Stimulated activated CD4-positive, alpha-beta T cell treated with anti-CD3 and anti-CD28 coated beads, Interleukin-1b, Interleukin-23, amount 100 ng/mL, for 1 hour (primary cell): Measurements from ENCODE around the gene TAL2.
"Not testable (repeated sequence)": the region's sequence is repeated elsewhere in the genome, so short reads cannot be mapped to it uniquely, and the experiment has no call there.

Experiments
- DNase-seq, 2 donors: peaks; one replicate each; pipeline ENCODE4 v3.0.0-alpha.2; 2020; ENCODE audit warnings: low read depth in 2 of 2

TAL2 gene

GRCh38 chr9:105676351-105676923 is 14.2 kb downstream of the TAL2 start:
- DNase-seq: no peak

- no peak for DNase-seq
Observed at GRCh38 chr9:105678163-105678562, 15.9 kb downstream of the TAL2 start.

GRCh38 chr9:105678781-105679180 is 16.5 kb downstream of the TAL2 start:
- no peak for DNase-seq

- no peak for DNase-seq
Observed at GRCh38 chr9:105679257-105680022, 17.2 kb downstream of the TAL2 start.

GRCh38 chr9:105681313-105681712 is 19.1 kb downstream of the TAL2 start:
- DNase-seq: no peak

GRCh38 chr9:105681724-105682123 is 19.5 kb downstream of the TAL2 start:
- no peak for DNase-seq

- DNase-seq: no peak
Observed at GRCh38 chr9:105683688-105684275, 21.5 kb downstream of the TAL2 start.

GRCh38 chr9:105686936-105687335 is 24.7 kb downstream of the TAL2 start:
- DNase-seq: no peak

- DNase-seq: no peak
Observed at GRCh38 chr9:105690742-105691141, 28.5 kb downstream of the TAL2 start.

- no peak for DNase-seq
Observed at GRCh38 chr9:105693435-105694189, 31.4 kb downstream of the TAL2 start.

- DNase-seq: peak; percentile 50 to 64
Observed at GRCh38 chr9:105694190-105694847, 32.1 kb downstream of the TAL2 start, which contains the start of gene TMEM38B. TMEM38B (plus strand) TSS chr9:105694541; CDS start chr9:105694661, 120 bp downstream.

- DNase-seq: peak in 1 of 2 donors; percentile 13
Observed at GRCh38 chr9:105694848-105695581, 32.8 kb downstream of the TAL2 start.

- DNase-seq: no peak
Observed at GRCh38 chr9:105696219-105696793, 34.0 kb downstream of the TAL2 start.

GRCh38 chr9:105697871-105698270 is 35.6 kb downstream of the TAL2 start:
- DNase-seq: no peak

- DNase-seq: no peak
Observed at GRCh38 chr9:105698348-105698870, 36.2 kb downstream of the TAL2 start.

GRCh38 chr9:105700668-105701067 is 38.4 kb downstream of the TAL2 start:
- DNase-seq: no peak

GRCh38 chr9:105701145-105701544 is 38.9 kb downstream of the TAL2 start:
- DNase-seq: no peak

GRCh38 chr9:105702207-105702606 is 40.0 kb downstream of the TAL2 start:
- no peak for DNase-seq

- not testable (repeated sequence) for DNase-seq
Observed at GRCh38 chr9:105703638-105704037, 41.4 kb downstream of the TAL2 start.

- DNase-seq: no peak
Observed at GRCh38 chr9:105706156-105706555, 43.9 kb downstream of the TAL2 start.
